HepG2 (cell line): Measurements from ENCODE around the gene IAPP. TPM values are rescaled to one million over a fixed set of nuclear protein-coding genes. Genes with fewer than 3 reads are reported as not detected.
"Not testable (repeated sequence)": the region's sequence is repeated elsewhere in the genome, so short reads cannot be mapped to it uniquely, and the experiment has no call there.

Experiments used
- ATAC-seq: fragments of 200-7000 bp; cut with Tn5 transposase; 3 replicates; pipeline ENCODE4 v1.9.1; 2020; ENCODE audit warnings: mild to moderate bottlenecking, moderate library complexity
- BruUV-seq: library from RNA; stranded (reverse); fragments of 400-500 nt; replicated peaks from 2 replicates; lab custom pipeline; 2021; lab: Mats Ljungman, UMichigan
- CTCF ChIA-PET: fragments of 300-600 bp; formaldehyde crosslinking; extraction: SDS; loops from one replicate; lab custom pipeline; 2021; ENCODE audit warnings: low total read pairs, inconsistent platforms, low intra/inter-chr PET ratio; lab: Yijun Ruan, JAX
- POLR2A ChIA-PET: fragments of 350-600 bp; sonication (Branson Sonifier 250); formaldehyde crosslinking; loops from one replicate; lab custom pipeline; 2020; ENCODE audit warnings: antibody characterized with exemption, inconsistent platforms; lab: Yijun Ruan, JAX
- DNase-seq: peaks from one replicate; pipeline ENCODE4 v3.0.0-alpha.2; 2015; ENCODE audit warnings: low spot score
- FAIRE-seq: peaks from 3 replicates; lab custom pipeline; 2011; peaks lifted over from hg19 to GRCh38; lab: Jason Lieb, UNC
- H2AFZ ChIP-seq: one replicate; pipeline ENCODE4 v1.6.1; 2011; ENCODE audit warnings: low read length, inconsistent platforms
- H3K27ac ChIP-seq: fragments of 300-600 bp; 3 replicates; pipeline ENCODE4 v1.8.0; 2011; ENCODE audit warnings: mixed run types, mild to moderate bottlenecking, mixed read lengths, low read length, inconsistent platforms; ENCODE audit not compliant: insufficient read depth; ENCODE audit errors: extremely low read length
- H3K27me3 ChIP-seq, 2 experiments: fragments of 200-600 bp in 1 of 2; 2 replicates in 1 of 2; 3 replicates in 1 of 2; pipeline versions ENCODE4 v1.6.0 to v1.8.0; 2011; ENCODE audit warnings: low read length in 2 of 2, mild to moderate bottlenecking in 2 of 2, moderate library complexity in 2 of 2, inconsistent platforms in 1 of 2; ENCODE audit not compliant: insufficient read depth in 2 of 2, control insufficient read depth in 1 of 2
- H3K36me3 ChIP-seq, 2 experiments: fragments of 200-600 bp in 1 of 2; replicated peaks in 1 of 2; 2 replicates in 1 of 2; 3 replicates in 1 of 2; pipeline versions ENCODE4 v1.5.1 to v1.8.0; 2011; ENCODE audit warnings: low read length in 2 of 2, inconsistent platforms in 1 of 2; ENCODE audit not compliant: insufficient read depth in 2 of 2, control insufficient read depth in 1 of 2
- H3K4me1 ChIP-seq: 2 replicates; pipeline ENCODE4 v1.5.1; 2012; ENCODE audit warnings: low read length, inconsistent platforms; ENCODE audit not compliant: insufficient read depth
- H3K4me2 ChIP-seq: 2 replicates; pipeline ENCODE4 v1.6.0; 2011; ENCODE audit warnings: low read depth, low read length, inconsistent platforms
- H3K4me3 ChIP-seq, 3 experiments: fragments of 200-600 bp in 1 of 3; sonication (generic), shearing (Covaris generic) in 1 of 3; replicated peaks in 1 of 3; 2 replicates each; pipeline ENCODE4 v1.5.1; 2011 to 2016; ENCODE audit warnings: low read length in 3 of 3, inconsistent platforms in 2 of 3, low read depth in 2 of 3, mild to moderate bottlenecking in 2 of 3, control low read depth in 1 of 3, mixed read lengths in 1 of 3; ENCODE audit not compliant: insufficient read depth in 1 of 3
- H3K79me2 ChIP-seq: one replicate; pipeline ENCODE4 v1.6.1; 2011; ENCODE audit warnings: low read length, inconsistent platforms; ENCODE audit not compliant: insufficient read depth
- H3K9ac ChIP-seq: 2 replicates; pipeline ENCODE4 v1.6.0; 2011; ENCODE audit warnings: mild to moderate bottlenecking, low read depth, low read length, inconsistent platforms; ENCODE audit not compliant: insufficient read depth
- H3K9me3 ChIP-seq: 2 replicates; pipeline ENCODE4 v1.5.1; 2012; ENCODE audit warnings: mild to moderate bottlenecking, low read length
- H4K20me1 ChIP-seq: 2 replicates; pipeline ENCODE4 v1.6.0; 2011; ENCODE audit warnings: inconsistent platforms, mild to moderate bottlenecking, low read length, moderate library complexity; ENCODE audit not compliant: insufficient read depth
- ARNTL ChIP-seq: sonication (generic); formaldehyde crosslinking; IDR thresholded peaks from 2 replicates; pipeline ENCODE4 v1.4.0; 2020; ENCODE audit warnings: mild to moderate bottlenecking, missing genetic modification reagents
- ATAD3A ChIP-seq: sonication (generic); formaldehyde crosslinking; IDR thresholded peaks from 2 replicates; pipeline ENCODE4 v1.4.0; 2020; ENCODE audit warnings: missing genetic modification reagents
- MAFG ChIP-seq: sonication (generic); formaldehyde crosslinking; IDR thresholded peaks from 2 replicates; pipeline ENCODE4 v1.5.1; 2020; ENCODE audit warnings: mild to moderate bottlenecking, missing genetic modification reagents
- SMARCC2 ChIP-seq: fragments of 450-650 bp; IDR thresholded peaks from 2 replicates; pipeline ENCODE4 v1.6.1; 2017; ENCODE audit warnings: antibody characterized with exemption, mild to moderate bottlenecking
- ZNF354B ChIP-seq: sonication (generic); formaldehyde crosslinking; IDR thresholded peaks from 2 replicates; pipeline ENCODE4 v1.8.0; 2022; ENCODE audit warnings: mild to moderate bottlenecking, missing genetic modification reagents
- ZSCAN22 ChIP-seq: sonication (generic); formaldehyde crosslinking; IDR thresholded peaks from 2 replicates; pipeline ENCODE4 v1.4.0; 2020; ENCODE audit warnings: mild to moderate bottlenecking, missing genetic modification reagents
- WGBS: methylation state at CpG from one replicate; pipeline ENCODE4 v1.1.6; 2017; ENCODE audit warnings: low lambda C conversion rate; 5-methylcytosine and 5-hydroxymethylcytosine counted together
- in situ Hi-C: cut with HindIII; loops from 2 replicates; pipeline ENCODE4 v1.10.0; 2017; ENCODE audit warnings: low pct_unique_long_range_greater_than_20kb; ENCODE audit not compliant: extremely low pct_ligation_motif_present
- intact Hi-C: fragments of 100-400 bp; cut with micrococcal nuclease; formaldehyde crosslinking; loops from one replicate; pipeline ENCODE4 v1.10.0; 2022; ENCODE audit not compliant: unreplicated experiment
- polyA plus RNA-seq, 8 experiments: library from polyadenylated mRNA; depleted of rRNA in 3 of 8; stranded (reverse) in 7 of 8; unstranded in 1 of 8; fragments of >200 nt; fragmentation: Illumina TruSeq in 4 of 8; extraction: Trizol in 4 of 8; gene quantifications; 2 replicates each; pipeline versions ENCODE4 v1.2.1 to v1.2.3, GENCODE V29; 2011 to 2016; ENCODE audit warnings: low read depth in 4 of 8, missing spikeins in 1 of 8, mixed read lengths in 1 of 8; ENCODE audit not compliant: insufficient read depth in 1 of 8
- total RNA-seq, 5 experiments: library from RNA; depleted of rRNA; stranded (reverse); fragments of >200 nt; fragmentation: Illumina TruSeq; extraction: Trizol; gene quantifications; 2 replicates each; pipeline ENCODE4 v1.2.3, GENCODE V29; 2016; ENCODE audit warnings: low read depth in 1 of 5
- TF ChIP-seq, protein P1 (sequence below): sonication (generic); formaldehyde crosslinking; IDR thresholded peaks from 2 replicates; pipeline ENCODE4 v1.5.0; 2020; ENCODE audit warnings: missing genetic modification reagents, mild to moderate bottlenecking, borderline replicate concordance
- TF ChIP-seq, protein P2 (sequence below): IDR thresholded peaks from 2 replicates; pipeline ENCODE4 v1.6.1; 2012; ENCODE audit warnings: low read length, improper control_type of control experiment
- TF ChIP-seq, protein P3 (sequence below): sonication (generic); IDR thresholded peaks from 2 replicates; pipeline ENCODE4 v1.6.1; 2016; ENCODE audit warnings: low read depth, borderline replicate concordance
- TF ChIP-seq, protein P4 (sequence below): sonication (generic); formaldehyde crosslinking; IDR thresholded peaks from 2 replicates; pipeline ENCODE4 v1.4.0; 2020; ENCODE audit warnings: mild to moderate bottlenecking, missing genetic modification reagents

The IAPP gene
- total and polyA plus RNA-seq, 2 of the 13 experiments (the other 11 are each of a cell fraction or from before 2014, with no cell fraction given), result not detected

DNA sequence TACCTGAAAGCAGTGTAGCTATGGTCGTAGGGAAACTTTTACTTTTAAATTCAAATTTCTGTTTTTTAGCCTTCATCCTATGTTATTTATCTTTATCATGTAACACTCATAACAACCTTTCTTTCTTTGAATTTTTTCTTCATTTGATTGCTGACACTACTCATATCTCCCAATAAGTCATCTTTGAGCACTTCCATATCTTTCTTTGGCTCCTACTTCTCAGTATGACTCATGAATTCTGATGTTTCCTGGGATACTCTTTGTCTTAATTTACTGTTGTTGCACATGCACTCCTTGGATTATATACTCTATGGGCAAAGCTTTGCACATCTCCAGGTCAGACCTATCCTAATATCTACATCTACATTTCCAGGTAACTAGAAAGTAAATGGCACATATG lies 18.1 kb upstream of the IAPP start (continued):
- no peak for TF ChIP-seq ZSCAN22 (CRISPR knock-in tag)
- TF ChIP-seq, protein P1, sequence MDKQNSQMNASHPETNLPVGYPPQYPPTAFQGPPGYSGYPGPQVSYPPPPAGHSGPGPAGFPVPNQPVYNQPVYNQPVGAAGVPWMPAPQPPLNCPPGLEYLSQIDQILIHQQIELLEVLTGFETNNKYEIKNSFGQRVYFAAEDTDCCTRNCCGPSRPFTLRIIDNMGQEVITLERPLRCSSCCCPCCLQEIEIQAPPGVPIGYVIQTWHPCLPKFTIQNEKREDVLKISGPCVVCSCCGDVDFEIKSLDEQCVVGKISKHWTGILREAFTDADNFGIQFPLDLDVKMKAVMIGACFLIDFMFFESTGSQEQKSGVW, result no peak
- no peak for TF ChIP-seq SMARCC2

DNA sequence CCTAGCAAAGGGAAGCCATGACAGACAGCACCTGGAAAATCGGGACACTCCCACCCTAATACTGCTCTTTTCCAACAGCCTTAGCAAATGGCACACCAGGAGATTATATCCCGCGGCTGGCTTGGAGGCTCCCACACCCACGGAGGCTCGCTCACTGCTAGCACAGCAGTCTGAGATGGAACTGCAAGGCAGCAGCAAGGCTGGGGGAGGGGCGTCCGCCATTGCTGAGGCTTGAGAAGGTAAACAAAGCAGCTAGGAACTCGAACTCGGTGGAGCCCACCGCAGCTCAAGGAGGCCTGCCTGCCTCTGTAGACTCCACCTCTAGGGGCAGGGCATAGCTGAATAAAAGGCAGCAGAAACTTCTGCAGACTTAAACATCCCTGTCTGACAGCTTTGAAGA lies 12.1 kb upstream of the IAPP start:
- in situ Hi-C loops, H3K4me2 ChIP-seq, H3K27ac ChIP-seq, H4K20me1 ChIP-seq, H3K79me2 ChIP-seq, H3K27me3 ChIP-seq, POLR2A ChIA-PET, CTCF ChIA-PET, H3K4me3 ChIP-seq, BruUV-seq, intact Hi-C loops, H2AFZ ChIP-seq, H3K4me1 ChIP-seq, H3K9ac ChIP-seq, H3K36me3 ChIP-seq, DNase-seq, FAIRE-seq, ATAC-seq, H3K9me3 ChIP-seq: not testable (repeated sequence)
- 27% methylated on average over 8 of the region's 10 CpGs for WGBS

DNA sequence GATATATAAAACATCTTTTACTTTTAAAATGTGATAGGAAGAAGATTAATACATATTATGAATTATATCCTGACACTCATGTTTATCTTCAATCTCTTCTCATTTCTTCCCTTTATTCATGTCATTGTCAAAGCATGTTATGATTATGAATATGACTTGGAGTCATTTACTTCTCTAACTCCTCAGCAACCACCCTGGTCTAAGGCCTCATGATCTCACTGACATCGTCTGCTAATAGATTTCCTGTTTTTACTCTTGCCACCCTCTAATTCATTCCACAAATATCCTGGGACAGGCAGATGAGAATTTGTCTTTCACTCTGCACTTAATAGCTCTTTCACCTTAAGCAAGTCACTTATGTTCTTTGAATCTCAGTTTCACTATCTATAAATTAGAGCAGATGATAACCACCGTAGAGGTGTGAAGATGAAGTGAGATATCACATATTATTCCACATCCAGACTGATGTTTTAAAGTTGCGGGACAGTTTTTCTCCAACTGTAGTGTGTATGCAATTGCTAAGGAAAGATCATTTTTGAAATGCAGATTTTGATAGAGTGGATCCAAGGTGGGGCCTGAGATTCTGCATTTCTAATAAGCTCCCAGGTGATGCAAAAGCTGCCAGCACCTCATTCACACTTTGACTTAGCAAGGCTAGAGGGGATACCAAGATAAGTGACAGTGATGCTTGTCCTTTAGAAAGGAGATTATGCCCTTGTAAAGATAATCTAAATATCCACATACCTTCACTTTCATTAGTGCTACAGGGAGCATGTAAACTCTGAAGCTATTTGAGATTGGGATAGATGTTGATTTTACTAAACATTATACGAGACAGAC lies 3.3 kb upstream of the IAPP start:
- BruUV-seq, result no TSS peak
- Histone ChIP-seq H3K36me3 (no peaks in the 10 kb centered on the region), H4K20me1 (no peaks in the 10 kb centered on the region), H2AFZ (no peak overlapping the region), H3K4me1 (no peaks in the 10 kb centered on the region), H3K9ac (no peak overlapping the region), H3K27me3 (no peaks in the 10 kb centered on the region), H3K9me3 (no peaks in the 10 kb centered on the region), H3K4me3 (no peak overlapping the region), H3K27ac (no peak overlapping the region), H3K4me2 (no peak overlapping the region), H3K79me2 (no peaks in the 10 kb centered on the region)
- ChIA-PET CTCF (interaction anchor here (0.6 kb wide), 1 partner anchor 55 kb away, joined by 3 read pairs; no protein-coding TSS in a partner anchor), POLR2A (no interaction called here)
- DNase-seq (no peak), FAIRE-seq (no peak), ATAC-seq (no peak)
- WGBS, result 9% methylated on average over 4 of the region's 4 CpGs
- in situ Hi-C loops, result no loop called here
- intact Hi-C loops, result no loop called here
- no peak for TF ChIP-seq ATAD3A (CRISPR knock-in tag)
- TF ChIP-seq MAFG, result no peak
- TF ChIP-seq, protein P2, sequence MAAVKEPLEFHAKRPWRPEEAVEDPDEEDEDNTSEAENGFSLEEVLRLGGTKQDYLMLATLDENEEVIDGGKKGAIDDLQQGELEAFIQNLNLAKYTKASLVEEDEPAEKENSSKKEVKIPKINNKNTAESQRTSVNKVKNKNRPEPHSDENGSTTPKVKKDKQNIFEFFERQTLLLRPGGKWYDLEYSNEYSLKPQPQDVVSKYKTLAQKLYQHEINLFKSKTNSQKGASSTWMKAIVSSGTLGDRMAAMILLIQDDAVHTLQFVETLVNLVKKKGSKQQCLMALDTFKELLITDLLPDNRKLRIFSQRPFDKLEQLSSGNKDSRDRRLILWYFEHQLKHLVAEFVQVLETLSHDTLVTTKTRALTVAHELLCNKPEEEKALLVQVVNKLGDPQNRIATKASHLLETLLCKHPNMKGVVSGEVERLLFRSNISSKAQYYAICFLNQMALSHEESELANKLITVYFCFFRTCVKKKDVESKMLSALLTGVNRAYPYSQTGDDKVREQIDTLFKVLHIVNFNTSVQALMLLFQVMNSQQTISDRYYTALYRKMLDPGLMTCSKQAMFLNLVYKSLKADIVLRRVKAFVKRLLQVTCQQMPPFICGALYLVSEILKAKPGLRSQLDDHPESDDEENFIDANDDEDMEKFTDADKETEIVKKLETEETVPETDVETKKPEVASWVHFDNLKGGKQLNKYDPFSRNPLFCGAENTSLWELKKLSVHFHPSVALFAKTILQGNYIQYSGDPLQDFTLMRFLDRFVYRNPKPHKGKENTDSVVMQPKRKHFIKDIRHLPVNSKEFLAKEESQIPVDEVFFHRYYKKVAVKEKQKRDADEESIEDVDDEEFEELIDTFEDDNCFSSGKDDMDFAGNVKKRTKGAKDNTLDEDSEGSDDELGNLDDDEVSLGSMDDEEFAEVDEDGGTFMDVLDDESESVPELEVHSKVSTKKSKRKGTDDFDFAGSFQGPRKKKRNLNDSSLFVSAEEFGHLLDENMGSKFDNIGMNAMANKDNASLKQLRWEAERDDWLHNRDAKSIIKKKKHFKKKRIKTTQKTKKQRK, result no peak
- TF ChIP-seq, protein P3, sequence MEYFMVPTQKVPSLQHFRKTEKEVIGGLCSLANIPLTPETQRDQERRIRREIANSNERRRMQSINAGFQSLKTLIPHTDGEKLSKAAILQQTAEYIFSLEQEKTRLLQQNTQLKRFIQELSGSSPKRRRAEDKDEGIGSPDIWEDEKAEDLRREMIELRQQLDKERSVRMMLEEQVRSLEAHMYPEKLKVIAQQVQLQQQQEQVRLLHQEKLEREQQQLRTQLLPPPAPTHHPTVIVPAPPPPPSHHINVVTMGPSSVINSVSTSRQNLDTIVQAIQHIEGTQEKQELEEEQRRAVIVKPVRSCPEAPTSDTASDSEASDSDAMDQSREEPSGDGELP, result no peak
- TF ChIP-seq ARNTL (CRISPR knock-in tag), result no peak
- TF ChIP-seq ZNF354B (CRISPR knock-in tag), result no peak
- TF ChIP-seq, protein P4, sequence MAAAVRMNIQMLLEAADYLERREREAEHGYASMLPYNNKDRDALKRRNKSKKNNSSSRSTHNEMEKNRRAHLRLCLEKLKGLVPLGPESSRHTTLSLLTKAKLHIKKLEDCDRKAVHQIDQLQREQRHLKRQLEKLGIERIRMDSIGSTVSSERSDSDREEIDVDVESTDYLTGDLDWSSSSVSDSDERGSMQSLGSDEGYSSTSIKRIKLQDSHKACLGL (CRISPR knock-in tag), result no peak
